Measurements from ENCODE around the gene HYAL3.
"Not testable (repeated sequence)": the region's sequence is repeated elsewhere in the genome, so short reads cannot be mapped to it uniquely, and the experiment has no call there.

HYAL3 gene

DNA sequence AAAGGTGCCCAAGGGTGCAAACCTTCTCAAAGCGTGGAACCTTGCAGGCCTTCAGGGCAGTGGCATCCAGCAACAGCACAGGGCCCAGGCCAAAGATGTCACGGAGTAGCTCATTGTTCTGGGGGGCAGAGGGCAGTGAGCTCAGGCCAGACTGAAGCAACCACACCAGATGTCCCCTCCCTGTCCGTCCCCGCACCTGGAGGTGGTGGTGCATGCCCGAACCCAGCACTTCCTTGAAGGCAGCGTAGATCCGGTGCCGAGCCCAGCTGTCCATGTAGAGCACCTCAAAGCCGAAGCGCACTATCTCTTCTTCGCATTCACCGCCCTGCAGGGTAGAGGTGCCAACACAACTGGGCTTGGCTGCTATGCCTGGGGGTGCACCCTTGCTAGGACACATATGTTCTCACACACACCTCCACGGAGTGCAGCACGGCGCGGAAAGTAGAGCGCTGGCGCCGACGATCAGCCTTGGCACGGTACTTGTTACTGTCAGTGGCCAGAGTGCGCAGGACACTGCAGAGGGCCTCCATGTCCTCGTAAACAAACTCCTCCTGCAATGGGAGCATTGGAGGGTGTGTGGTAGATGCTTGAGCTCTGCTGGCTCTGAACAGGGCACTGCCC lies 10.7 kb downstream of the HYAL3 start:
- DNase-seq: no peak

- DNase-seq: no peak
Observed at GRCh38 chr3:50287262-50287661, 11.9 kb downstream of the HYAL3 start.

- DNase-seq: no peak
Observed at GRCh38 chr3:50286322-50287227, 12.6 kb downstream of the HYAL3 start.

DNA sequence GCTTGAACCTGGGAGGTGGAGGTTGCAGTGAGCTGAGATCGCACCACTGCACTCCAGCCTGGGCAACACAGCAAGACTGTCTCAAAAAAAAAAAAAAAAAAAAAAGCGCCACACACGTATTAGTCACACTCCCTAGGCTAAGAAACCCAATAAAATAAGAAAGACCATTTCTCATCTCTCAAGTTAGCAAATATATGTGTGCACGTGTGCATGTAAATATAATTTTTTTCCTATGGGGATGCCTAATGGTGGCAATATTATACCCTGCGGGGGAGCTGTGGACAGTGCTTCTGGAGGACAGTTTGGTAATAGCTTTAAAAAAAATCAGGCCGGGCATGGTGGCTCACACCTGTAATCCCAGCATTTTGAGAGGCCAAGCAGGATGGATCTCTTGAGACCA lies 15.1 kb downstream of the HYAL3 start:
- not testable (repeated sequence) for DNase-seq

DNA sequence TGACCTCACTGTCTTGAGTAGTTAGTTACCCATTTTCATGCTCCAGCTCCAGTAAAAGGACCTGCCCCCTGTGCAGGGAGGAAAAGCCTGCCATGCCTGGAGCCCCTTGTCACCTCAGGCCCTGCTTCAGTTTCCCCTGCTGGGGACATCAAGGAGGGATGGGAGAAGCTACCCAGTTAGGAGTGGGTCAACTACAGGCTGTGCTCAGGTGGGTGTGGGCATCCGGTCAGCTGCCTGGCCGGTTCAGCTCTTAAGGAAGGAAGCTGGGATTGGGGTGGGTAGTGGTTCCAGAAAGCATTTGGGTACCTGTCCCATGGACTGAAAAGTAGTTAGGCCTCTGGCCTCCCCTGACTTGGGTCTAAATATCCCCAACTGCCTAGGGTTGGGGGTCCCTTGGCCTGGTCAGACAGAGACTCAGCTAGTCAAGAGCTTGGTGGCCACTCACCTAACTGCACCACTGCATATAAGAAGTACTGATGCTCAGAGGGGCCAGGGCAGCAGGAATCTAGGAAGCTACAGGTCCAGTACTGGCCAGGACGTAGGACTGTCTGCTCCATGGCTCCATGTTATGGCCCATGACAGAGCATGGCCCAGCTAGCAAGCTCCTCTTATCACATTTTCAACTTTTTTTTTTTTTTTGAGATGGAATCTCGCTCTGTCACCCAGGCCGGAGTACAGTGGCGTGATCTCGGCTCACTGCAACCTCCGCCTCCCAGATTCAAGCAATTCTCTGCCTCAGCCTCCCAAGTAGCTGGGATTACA lies 19.8 kb downstream of the HYAL3 start:
- DNase-seq: no peak

DNA sequence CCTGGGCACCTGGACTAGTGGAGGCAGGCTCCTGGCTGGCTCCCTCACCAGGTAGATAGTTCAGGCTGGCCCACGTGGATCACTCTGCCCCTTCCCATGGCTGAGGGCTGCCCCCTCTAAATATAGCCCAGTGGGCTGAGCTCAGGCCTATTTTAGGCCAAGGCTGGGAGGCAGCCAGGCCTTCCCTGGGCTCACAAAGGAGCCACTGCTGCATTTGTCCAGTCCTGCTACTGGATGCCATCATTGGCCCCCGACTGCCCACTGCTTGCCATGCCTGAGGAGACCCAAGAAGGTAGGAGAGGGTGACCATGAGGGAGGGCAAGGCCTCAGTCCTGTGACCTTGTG lies 20.4 kb downstream of the HYAL3 start, which contains the start of gene LSMEM2:
Gene LSMEM2, plus strand, starts transcription at position 208 of the 345 bp plus-strand sequence. Its CDS starts 27 bp downstream, at position 235.
- no peak for DNase-seq

GRCh38 chr3:50278123-50278879 lies 20.9 kb downstream of the HYAL3 start:
- no peak for DNase-seq

DNA sequence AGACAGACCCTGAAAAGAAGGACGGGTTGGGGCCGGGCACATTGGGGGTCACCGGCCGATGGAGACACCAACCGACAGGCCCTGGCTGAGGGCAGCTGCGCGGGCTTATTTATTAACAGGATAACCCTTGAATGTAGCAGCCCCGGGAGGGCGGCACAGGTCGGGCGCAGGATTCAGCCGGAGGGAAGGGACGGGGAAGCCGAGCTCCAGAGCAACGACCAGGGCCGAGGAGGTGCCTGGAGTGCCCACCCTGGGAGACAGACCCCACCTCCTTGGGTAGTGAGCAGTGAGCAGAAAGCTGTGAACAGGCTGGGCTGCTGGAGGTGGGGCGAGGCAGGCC lies 22.5 kb downstream of the HYAL3 start:
- DNase-seq: no peak

DNA sequence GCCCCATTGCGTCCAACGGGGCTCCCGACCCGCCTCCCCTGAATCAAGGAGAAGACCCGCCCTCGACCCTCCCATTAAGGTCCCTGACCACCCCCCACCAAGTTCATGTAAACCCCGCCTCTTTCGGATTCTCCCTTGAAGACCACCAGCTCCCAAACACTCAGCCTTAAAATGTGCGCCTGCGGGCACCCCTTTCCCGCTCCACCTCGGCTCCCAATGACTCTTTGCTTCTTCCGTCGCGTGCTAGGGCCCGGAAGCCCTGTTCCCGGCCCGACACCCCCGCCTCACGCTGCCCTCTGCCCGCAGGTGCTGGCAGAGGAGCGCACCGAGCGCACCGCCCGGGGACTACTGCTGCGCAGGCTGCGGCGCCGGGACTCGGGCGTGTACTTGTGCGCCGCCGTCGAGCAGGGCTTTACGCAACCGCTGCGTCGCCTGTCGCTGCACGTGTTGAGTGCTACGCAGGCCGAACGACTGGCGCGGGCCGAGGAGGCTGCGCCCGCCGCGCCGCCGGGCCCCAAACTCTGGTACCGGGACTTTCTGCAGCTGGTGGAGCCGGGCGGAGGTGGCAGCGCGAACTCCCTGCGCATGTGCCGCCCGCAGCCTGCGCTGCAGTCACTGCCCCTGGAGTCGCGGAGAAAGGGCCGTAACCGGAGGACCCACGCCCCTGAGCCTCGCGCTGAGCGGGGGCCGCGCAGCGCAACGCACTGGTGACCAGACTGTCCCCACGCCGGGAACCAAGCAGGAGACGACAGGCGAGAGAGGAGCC lies 23.0 kb downstream of the HYAL3 start:
- no peak for DNase-seq

GRCh38 chr3:50275141-50275995 lies 23.8 kb downstream of the HYAL3 start:
- no peak for DNase-seq

DNA sequence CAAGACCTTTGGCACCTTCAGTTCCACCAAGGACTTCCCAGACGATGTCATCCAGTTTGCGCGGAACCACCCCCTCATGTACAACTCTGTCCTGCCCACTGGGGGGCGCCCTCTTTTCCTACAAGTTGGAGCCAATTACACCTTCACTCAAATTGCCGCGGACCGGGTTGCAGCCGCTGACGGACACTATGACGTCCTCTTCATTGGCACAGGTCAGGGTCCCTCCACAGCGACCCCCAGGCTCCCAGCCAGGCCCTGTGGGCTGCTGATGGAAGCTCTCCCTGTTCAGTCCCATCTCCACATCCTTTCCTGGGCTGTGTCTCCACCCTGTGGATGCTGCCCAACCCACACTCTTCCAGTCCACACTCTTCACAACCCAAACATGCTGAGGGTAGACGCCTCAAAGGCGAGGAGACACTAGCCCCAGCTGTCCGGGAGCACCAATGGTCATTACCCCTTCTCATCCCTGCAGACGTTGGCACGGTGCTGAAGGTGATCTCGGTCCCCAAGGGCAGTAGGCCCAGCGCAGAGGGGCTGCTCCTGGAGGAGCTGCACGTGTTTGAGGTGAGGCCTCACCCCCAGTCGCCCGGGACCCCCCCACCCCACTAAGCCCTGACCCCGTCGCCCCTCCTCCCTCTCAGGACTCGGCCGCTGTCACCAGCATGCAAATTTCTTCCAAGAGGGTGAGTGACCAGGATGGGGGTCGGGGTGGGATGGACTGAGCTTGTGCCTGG lies 24.7 kb downstream of the HYAL3 start:
- peak; percentile 31 for DNase-seq

DNA sequence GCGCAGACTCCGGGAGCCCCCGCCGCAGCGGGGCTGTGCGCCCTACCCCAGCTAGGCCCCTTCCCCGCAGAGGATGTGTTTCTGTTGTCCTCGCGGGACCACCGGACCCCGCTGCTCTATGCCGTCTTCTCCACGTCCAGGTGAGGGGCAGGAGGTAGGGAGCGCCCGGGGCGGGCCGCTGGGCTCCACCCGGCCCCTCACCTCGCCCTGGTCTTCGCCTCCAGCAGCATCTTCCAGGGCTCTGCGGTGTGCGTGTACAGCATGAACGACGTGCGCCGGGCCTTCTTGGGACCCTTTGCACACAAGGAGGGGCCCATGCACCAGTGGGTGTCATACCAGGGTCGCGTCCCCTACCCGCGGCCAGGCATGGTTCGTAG lies 25.5 kb downstream of the HYAL3 start:
- no peak for DNase-seq

DNA sequence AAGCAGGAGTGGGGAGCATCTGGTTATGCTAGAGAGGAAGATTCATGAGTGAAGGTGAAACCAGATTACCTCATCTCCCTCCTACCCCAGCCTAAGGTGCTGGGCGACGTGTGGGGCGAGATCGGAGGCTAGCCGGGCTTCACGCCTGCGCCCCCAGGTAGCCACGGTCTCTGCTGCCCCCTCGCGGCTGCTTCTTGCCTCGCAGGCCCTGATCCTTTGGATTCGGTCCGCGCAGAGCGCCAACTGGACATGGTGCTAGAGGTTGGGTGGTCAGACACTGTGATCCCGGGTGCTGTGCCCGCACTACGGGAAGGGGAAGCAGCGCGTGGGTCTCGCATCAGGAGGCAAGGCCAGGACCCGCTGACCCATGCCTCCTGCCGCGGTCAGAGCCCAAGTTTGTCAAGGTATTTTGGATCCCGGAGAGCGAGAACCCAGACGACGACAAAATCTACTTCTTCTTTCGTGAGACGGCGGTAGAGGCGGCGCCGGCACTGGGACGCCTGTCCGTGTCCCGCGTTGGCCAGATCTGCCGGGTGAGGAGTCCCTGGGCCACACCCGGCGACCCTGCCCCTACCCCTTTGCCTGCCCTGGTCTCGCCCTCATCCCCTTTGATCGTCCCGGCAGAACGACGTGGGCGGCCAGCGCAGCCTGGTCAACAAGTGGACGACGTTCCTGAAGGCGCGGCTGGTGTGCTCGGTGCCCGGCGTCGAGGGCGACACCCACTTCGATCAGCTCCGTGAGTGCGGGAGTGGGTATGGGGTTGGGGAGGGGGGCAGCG lies 26.1 kb downstream of the HYAL3 start:
- peak; percentile 66 for DNase-seq

DNA sequence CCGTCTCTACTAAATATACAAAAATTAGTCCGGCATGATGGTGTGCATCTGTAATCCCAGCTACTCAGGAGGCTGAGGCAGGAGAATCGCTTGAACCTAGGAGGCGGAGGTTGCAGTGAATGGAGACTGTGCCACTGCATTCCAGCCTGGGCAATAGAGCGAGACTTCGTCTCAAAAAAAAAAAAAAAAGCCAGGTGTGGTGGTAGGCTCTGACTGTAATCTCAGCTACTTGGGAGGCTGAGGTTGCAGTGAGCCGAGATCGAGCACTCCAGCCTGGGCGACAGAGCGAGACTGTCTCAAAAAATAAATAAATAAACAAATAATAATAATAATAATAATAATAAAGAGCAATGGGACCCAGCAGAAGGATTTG lies 26.7 kb downstream of the HYAL3 start:
- DNase-seq: not testable (repeated sequence)

DNA sequence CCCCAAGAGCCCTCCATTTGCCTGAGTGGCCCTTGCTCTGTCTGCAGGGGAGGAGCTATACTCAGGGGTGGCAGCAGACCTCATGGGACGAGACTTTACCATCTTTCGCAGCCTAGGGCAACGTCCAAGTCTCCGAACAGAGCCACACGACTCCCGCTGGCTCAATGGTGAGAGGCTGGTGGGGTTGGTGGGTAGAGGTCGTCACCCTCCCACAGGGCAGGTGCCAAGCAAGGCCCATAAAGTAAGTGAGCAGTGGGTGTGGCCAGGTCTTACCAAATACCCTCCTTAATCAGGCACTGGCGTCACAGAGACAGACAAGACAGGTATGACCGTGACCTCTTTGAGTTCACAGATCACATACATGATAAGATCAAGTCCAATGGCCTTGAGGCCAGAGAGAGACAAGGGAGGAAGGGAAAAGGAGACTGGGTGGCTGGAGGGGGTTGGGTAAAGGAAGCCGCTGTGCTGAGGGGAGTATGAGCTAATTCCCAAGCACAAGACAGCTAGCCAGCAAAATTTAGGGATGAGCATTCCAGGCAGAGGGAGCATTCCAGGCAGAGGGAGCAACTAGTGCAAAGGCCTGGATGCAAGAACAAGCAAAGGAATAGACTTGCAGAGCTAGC lies 27.8 kb downstream of the HYAL3 start:
- no peak for DNase-seq

DNA sequence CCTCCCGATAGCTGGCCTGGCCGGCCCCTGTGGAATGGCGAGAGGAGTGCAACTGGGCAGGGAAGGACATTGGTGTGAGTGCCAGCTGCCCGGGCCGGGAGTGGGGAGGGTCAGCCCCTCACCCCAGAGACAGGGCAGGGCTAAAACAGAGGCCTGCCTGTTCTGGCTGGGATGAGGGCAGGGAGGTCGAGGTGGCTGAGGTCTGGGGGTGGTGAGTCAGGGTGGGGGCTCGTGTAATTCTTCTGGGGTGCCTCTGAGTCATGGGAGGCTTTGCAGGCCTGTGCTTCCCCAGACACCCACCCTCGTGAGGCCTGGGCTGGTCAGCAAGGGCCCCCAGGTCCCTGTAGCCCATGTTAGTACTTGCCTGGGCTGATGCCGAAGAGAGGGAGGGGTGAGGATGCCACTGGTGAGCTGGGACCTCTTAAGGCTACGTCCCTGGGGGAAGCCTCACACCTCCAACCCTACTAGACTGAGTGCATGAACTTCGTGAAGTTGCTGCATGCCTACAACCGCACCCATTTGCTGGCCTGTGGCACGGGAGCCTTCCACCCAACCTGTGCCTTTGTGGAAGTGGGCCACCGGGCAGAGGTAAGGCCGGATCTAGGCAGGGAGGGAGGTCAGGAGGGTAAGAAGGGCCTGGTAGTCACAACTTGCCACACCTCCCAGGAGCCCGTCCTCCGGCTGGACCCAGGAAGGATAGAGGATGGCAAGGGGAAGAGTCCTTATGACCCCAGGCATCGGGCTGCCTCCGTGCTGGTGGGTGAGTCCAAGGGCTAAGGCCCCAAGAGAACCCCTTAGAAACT lies 28.6 kb downstream of the HYAL3 start:
- DNase-seq: no peak

GRCh38 chr3:50269977-50270413 lies 29.2 kb downstream of the HYAL3 start:
- DNase-seq: no peak

DNA sequence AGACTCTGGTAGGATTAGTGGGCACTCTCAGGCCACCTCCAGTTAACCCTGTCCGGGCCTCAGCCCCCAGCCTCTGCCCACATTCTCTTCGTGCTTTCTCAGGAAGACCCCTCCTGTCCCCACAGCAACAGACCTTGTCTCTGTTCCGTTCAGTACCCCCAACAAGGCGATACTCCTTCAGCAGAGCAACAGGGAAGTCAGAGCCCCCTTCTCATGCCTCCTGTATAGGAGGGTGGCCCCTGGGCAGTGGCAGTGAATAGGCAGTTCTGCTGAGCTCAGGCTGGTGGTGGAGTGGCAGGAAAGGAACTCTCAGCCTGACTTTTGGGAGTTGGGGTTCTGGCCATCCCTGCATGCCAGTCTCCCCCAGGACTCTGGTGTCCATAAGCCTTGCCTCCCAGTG lies 29.7 kb downstream of the HYAL3 start:
- DNase-seq: no peak
